Loucy (cell line): ENCODE results near the gene DHRS13.
"Not testable (repeated sequence)": the region's sequence is repeated elsewhere in the genome, so short reads cannot be mapped to it uniquely, and the experiment has no call there.

Experiments used
- H2AFZ ChIP-seq: fragments of 200-600 bp; sonication (generic); 2 replicates; pipeline ENCODE4 v1.6.0; 2016; ENCODE audit warnings: antibody characterized with exemption, mild to moderate bottlenecking, low read length, moderate library complexity
- H3F3A ChIP-seq: fragments of 200-600 bp; 2 replicates; pipeline ENCODE4 v1.6.0; 2016; ENCODE audit warnings: antibody characterized with exemption, low read depth, mild to moderate bottlenecking
- H3K27me3 ChIP-seq: fragments of 200-600 bp; sonication (generic); 2 replicates; pipeline ENCODE4 v1.6.1; 2014; ENCODE audit warnings: low read length, mild to moderate bottlenecking; ENCODE audit not compliant: insufficient read depth, poor library complexity, severe bottlenecking
- H3K36me3 ChIP-seq: fragments of 200-600 bp; sonication (generic); 2 replicates; pipeline ENCODE4 v1.6.1; 2016; ENCODE audit warnings: low read length; ENCODE audit not compliant: insufficient read depth
- H3K4me1 ChIP-seq: fragments of 200-600 bp; sonication (generic); 2 replicates; pipeline ENCODE4 v1.5.1; 2014; ENCODE audit warnings: low read length, mild to moderate bottlenecking; ENCODE audit not compliant: insufficient read depth, poor library complexity, severe bottlenecking
- H3K4me2 ChIP-seq: fragments of 200-600 bp; sonication (generic); 2 replicates; pipeline ENCODE4 v1.6.0; 2014; ENCODE audit warnings: antibody characterized with exemption, low read length, low read depth, mild to moderate bottlenecking; ENCODE audit not compliant: poor library complexity, severe bottlenecking
- H3K4me3 ChIP-seq: fragments of 200-600 bp; sonication (generic); 2 replicates; pipeline ENCODE4 v1.5.1; 2014; ENCODE audit warnings: low read length, mild to moderate bottlenecking, mixed read lengths; ENCODE audit not compliant: poor library complexity, severe bottlenecking
- H3K79me2 ChIP-seq: fragments of 200-600 bp; sonication (generic); 2 replicates; pipeline ENCODE4 v1.6.1; 2014; ENCODE audit warnings: low read length; ENCODE audit not compliant: insufficient read depth
- H3K9ac ChIP-seq: fragments of 200-600 bp; sonication (generic); 2 replicates; pipeline ENCODE4 v1.6.0; 2014; ENCODE audit warnings: mild to moderate bottlenecking, low read depth, low read length, moderate library complexity; ENCODE audit not compliant: poor library complexity, severe bottlenecking
- H3K9me2 ChIP-seq: fragments of 200-600 bp; sonication (generic); replicated peaks from 2 replicates; pipeline ENCODE4 v1.6.1; 2016; ENCODE audit warnings: low read depth, low read length, mixed read lengths
- H3K9me3 ChIP-seq: fragments of 200-600 bp; sonication (generic); 2 replicates; pipeline ENCODE4 v1.6.1; 2014; ENCODE audit warnings: mild to moderate bottlenecking, antibody characterized with exemption, low read length, low read depth; ENCODE audit not compliant: insufficient read depth
- H4K20me1 ChIP-seq: fragments of 200-600 bp; sonication (generic); 2 replicates; pipeline ENCODE4 v1.6.0; 2014; ENCODE audit warnings: antibody characterized with exemption, low read length, mild to moderate bottlenecking; ENCODE audit not compliant: insufficient read depth, poor library complexity, severe bottlenecking
- EZH2phosphoT487 ChIP-seq: fragments of 200-600 bp; IDR thresholded peaks from 2 replicates; pipeline ENCODE4 v1.6.1; 2018; ENCODE audit warnings: antibody characterized with exemption, mild to moderate bottlenecking, moderate library complexity, borderline replicate concordance
- TF ChIP-seq, protein P1 (sequence below): fragments of 200-600 bp; sonication (generic); conservative IDR thresholded peaks from 2 replicates; pipeline ENCODE4 v1.5.1; 2014; ENCODE audit warnings: mild to moderate bottlenecking, antibody characterized with exemption, low read length

Gene DHRS13

DNA sequence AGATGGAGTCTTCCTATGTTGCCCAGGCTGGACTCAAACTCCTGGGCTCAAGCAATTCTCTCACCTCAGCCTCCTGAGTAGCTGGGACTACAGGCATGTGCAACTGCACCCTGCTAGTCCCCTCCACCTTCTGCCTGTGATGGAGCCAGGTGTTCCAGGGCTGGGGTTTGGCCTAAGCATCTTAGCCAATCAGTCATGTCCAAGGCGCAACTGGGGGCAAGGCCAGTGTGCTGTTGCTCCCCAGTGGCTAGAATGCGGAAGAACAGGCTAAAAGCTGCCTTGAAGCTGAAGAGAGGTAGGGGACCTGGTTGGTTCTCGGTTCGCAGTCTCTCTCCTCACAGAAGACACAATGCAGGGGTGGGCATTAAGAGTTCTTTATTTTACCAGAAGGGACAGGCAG is 23.9 kb downstream of the DHRS13 start:
- Histone ChIP-seq H3F3A (no peaks in the 10 kb centered on the region), H4K20me1 (no peaks in the 10 kb centered on the region), H2AFZ (no peak overlapping the region), H3K9ac (no peak overlapping the region), H3K9me3 (no peaks in the 10 kb centered on the region), H3K9me2 (no peaks in the 10 kb centered on the region), H3K79me2 (no peaks in the 10 kb centered on the region), H3K36me3 (peaks cover 26% of the 10 kb centered on the region; the same call in 1 of the 2 replicates), H3K27me3 (no peaks in the 10 kb centered on the region), H3K4me1 (no peaks in the 10 kb centered on the region), H3K4me2 (no peak overlapping the region), H3K4me3 (no peak overlapping the region)
- TF ChIP-seq EZH2phosphoT487, result no peak
- TF ChIP-seq, protein P1, sequence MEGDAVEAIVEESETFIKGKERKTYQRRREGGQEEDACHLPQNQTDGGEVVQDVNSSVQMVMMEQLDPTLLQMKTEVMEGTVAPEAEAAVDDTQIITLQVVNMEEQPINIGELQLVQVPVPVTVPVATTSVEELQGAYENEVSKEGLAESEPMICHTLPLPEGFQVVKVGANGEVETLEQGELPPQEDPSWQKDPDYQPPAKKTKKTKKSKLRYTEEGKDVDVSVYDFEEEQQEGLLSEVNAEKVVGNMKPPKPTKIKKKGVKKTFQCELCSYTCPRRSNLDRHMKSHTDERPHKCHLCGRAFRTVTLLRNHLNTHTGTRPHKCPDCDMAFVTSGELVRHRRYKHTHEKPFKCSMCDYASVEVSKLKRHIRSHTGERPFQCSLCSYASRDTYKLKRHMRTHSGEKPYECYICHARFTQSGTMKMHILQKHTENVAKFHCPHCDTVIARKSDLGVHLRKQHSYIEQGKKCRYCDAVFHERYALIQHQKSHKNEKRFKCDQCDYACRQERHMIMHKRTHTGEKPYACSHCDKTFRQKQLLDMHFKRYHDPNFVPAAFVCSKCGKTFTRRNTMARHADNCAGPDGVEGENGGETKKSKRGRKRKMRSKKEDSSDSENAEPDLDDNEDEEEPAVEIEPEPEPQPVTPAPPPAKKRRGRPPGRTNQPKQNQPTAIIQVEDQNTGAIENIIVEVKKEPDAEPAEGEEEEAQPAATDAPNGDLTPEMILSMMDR, result peak; percentile 43

DNA sequence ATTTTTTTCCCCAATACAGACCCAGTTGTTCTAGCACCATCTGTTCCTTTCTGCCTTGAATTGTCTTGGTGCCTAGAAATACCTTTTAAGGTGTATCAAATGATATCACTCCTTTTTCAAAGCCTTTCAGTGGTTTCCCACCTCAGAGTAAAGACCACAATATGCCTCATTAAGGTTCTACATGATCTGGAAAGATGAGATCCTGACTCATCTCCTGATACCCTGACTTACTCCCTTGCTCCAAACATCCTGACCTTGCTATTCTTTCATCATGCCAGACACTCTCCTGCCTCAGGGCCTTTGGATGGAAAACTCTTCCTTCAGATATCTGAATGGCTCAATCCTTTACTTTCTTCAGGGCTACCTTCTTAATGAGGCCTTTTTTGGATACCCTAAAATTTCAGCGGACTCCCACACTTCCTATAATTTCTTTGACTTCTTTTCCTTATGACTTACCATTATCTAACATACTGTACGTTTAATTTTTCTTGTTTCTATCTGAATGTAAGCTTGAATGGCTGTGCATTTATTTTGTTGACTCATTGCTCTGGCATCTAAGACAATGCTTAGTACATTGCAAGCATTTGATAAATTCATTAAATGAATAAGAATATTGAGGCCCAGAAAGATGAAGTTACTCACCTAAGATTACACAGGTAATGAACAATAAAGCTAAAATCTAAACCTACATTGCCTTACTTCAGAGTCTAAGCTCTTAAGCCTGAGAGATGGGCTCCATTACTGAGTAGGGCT is 24.5 kb downstream of the DHRS13 start:
- Histone ChIP-seq H3K9me3 (no peaks in the 10 kb centered on the region), H3K79me2 (no peaks in the 10 kb centered on the region), H3K9ac (no peak overlapping the region), H3K27me3 (no peaks in the 10 kb centered on the region), H2AFZ (no peak overlapping the region), H3F3A (no peaks in the 10 kb centered on the region), H3K9me2 (no peaks in the 10 kb centered on the region), H3K4me1 (no peaks in the 10 kb centered on the region), H3K36me3 (peaks cover 26% of the 10 kb centered on the region; the same call in 1 of the 2 replicates), H3K4me2 (no peak overlapping the region), H4K20me1 (no peaks in the 10 kb centered on the region), H3K4me3 (no peak overlapping the region)
- TF ChIP-seq EZH2phosphoT487, result no peak
- TF ChIP-seq, protein P1, result no peak

DNA sequence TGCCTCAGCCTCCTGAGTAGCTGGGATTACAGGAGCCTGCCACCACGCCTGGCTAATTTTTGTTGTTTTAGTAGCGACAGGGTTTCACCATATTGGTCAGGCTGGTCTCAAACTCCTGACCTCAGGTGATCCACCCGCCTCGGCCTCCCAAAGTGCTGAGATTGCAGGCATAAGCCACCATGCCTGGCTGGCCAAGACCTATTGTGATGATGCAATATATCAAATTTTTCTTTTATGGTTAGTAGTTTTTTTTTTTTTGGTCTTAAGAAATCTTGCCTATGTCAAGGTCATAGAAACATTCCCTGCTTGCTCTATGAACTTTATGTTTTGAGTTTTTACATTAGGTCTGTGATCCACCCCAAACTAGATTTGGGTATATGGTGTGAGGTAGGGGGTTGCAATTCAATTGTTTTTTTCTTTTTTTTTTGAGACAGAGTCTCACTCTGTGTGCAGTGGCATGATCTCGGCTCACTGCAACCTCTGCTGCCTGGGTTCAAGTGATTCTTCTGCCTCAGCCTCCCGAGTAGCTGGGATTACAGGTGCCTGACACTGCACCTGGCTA is 25.6 kb downstream of the DHRS13 start:
- H3K4me2 ChIP-seq, H3K9me3 ChIP-seq, H3K9me2 ChIP-seq, H3F3A ChIP-seq, H3K4me3 ChIP-seq, H3K27me3 ChIP-seq, H3K4me1 ChIP-seq, H4K20me1 ChIP-seq, H3K79me2 ChIP-seq, H3K9ac ChIP-seq, H2AFZ ChIP-seq: not testable (repeated sequence)
- peaks cover 22% of the 10 kb centered on the region; the same call in 1 of the 2 replicates for H3K36me3 ChIP-seq
